KMS-11 (cell line): ENCODE measurements around the gene DPH2.

ENCODE experiments used
- H2AFZ ChIP-seq: fragments of 200-600 bp; sonication (generic); 2 replicates; pipeline ENCODE4 v1.6.1; 2016; ENCODE audit warnings: antibody characterized with exemption, mixed run types, low read depth
- H3K27ac ChIP-seq: fragments of 200-600 bp; sonication (generic); 2 replicates; pipeline ENCODE4 v1.6.1; 2016; ENCODE audit warnings: mild to moderate bottlenecking, mixed run types
- H3K27me3 ChIP-seq: fragments of 200-600 bp; sonication (generic); 2 replicates; pipeline ENCODE4 v1.6.1; 2017; ENCODE audit warnings: mild to moderate bottlenecking, low read depth, mixed run types, moderate library complexity; ENCODE audit not compliant: insufficient read depth
- H3K36me3 ChIP-seq: fragments of 200-600 bp; sonication (generic); 2 replicates; pipeline ENCODE4 v1.6.1; 2017; ENCODE audit warnings: mild to moderate bottlenecking, mixed run types; ENCODE audit not compliant: insufficient read depth
- H3K4me1 ChIP-seq: fragments of 200-600 bp; sonication (generic); 2 replicates; pipeline ENCODE4 v1.6.1; 2016; ENCODE audit warnings: mild to moderate bottlenecking, low read depth, mixed run types; ENCODE audit not compliant: poor library complexity, severe bottlenecking
- H3K4me2 ChIP-seq: fragments of 200-600 bp; sonication (generic); 2 replicates; pipeline ENCODE4 v1.7.0; 2016; ENCODE audit warnings: mild to moderate bottlenecking, mixed run types
- H3K4me3 ChIP-seq: fragments of 200-600 bp; sonication (generic); IDR thresholded peaks from 2 replicates; pipeline ENCODE4 v1.6.1; 2017; ENCODE audit warnings: low read depth, low read length, mixed read lengths; ENCODE audit not compliant: insufficient read depth
- H3K79me2 ChIP-seq: fragments of 200-600 bp; sonication (generic); 2 replicates; pipeline ENCODE4 v1.6.1; 2016; ENCODE audit warnings: low read depth, mixed run types; ENCODE audit not compliant: insufficient read depth
- H3K9ac ChIP-seq: fragments of 200-600 bp; sonication (generic); 2 replicates; pipeline ENCODE4 v1.6.1; 2016; ENCODE audit warnings: mild to moderate bottlenecking, mixed run types
- H4K20me1 ChIP-seq: fragments of 200-600 bp; sonication (generic); 2 replicates; pipeline ENCODE4 v1.6.1; 2016; ENCODE audit warnings: mild to moderate bottlenecking, mixed run types; ENCODE audit not compliant: insufficient read depth
- CTCF ChIP-seq: fragments of 200-600 bp; sonication (generic); conservative IDR thresholded peaks from 2 replicates; pipeline ENCODE4 v1.6.1; 2017; ENCODE audit warnings: low read depth, mild to moderate bottlenecking, antibody characterized with exemption, low read length, moderate library complexity, mixed read lengths

The DPH2 gene

DNA sequence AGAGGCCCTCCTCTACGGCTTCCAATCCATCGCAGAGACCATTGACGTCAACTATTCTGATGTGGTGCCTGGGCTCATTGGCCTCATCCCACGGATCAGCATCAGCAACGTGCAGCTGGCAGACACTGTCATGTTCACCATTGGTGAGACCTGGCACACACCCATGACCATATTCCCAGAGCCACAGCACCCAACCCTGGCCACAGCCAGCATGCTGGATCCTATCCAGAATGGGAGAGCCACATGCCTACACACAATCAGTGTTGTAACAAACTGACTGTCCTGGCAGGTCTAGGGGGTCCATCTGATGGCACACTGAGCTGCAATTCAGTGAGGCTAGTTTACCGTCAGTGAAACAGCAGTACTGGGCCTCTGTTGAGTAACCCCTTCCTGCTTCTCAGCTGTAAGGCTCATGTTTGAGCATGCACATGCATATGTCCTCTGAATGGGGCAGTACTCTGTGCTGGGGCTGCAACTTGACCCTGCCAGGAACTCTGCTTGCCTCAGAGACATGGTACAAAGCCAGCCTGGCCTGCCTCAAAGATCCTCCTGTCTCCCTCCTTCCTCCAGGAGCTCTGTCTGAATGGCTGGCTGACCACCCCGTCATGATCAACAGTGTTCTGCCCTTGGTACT, 12.3 kb upstream of the DPH2 start:
- Histone ChIP-seq H3K79me2 (no peaks in the 10 kb centered on the region), H3K9ac (no peak overlapping the region), H3K4me3 (no peak overlapping the region), H3K27ac (no peak overlapping the region), H3K4me1 (peaks cover 5% of the 10 kb centered on the region), H3K4me2 (no peak overlapping the region), H3K27me3 (no peaks in the 10 kb centered on the region), H2AFZ (no peak overlapping the region), H4K20me1 (no peaks in the 10 kb centered on the region), H3K36me3 (no peaks in the 10 kb centered on the region)
- no peak for TF ChIP-seq CTCF

GRCh38 chr1:43958351-43959255, 11.2 kb upstream of the DPH2 start:
- Histone ChIP-seq H3K4me2 (no peak overlapping the region), H3K4me1 (peaks cover 7% of the 10 kb centered on the region), H4K20me1 (no peaks in the 10 kb centered on the region), H2AFZ (no peak overlapping the region), H3K79me2 (no peaks in the 10 kb centered on the region), H3K36me3 (no peaks in the 10 kb centered on the region), H3K9ac (no peak overlapping the region), H3K27me3 (no peaks in the 10 kb centered on the region), H3K27ac (no peak overlapping the region), H3K4me3 (no peak overlapping the region)
- TF ChIP-seq CTCF, result no peak

DNA sequence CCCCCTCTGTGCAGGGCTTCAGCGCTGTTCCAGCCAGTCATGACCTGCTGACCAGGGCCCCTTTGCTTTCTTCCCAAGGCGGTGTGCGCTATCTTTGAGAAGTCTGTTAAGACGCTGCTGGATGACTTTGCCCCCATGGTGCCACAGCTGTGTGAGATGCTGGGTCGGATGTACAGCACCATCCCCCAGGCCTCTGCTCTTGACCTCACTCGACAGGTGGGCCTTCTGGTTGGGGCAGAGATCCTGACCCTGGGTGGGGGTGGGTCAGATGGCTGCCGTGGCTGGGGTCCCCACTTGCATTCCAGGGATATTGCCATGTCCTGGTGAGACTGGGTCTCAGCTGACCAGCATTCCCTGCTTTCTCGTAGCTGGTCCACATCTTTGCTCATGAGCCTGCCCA, 9.0 kb upstream of the DPH2 start:
- Histone ChIP-seq H3K4me3 (no peak overlapping the region), H4K20me1 (no peaks in the 10 kb centered on the region), H3K4me2 (no peak overlapping the region), H3K27me3 (no peaks in the 10 kb centered on the region), H3K9ac (no peak overlapping the region), H3K36me3 (no peaks in the 10 kb centered on the region), H2AFZ (no peak overlapping the region), H3K79me2 (no peaks in the 10 kb centered on the region), H3K4me1 (peaks cover 7% of the 10 kb centered on the region), H3K27ac (no peak overlapping the region)
- TF ChIP-seq CTCF, result no peak

DNA sequence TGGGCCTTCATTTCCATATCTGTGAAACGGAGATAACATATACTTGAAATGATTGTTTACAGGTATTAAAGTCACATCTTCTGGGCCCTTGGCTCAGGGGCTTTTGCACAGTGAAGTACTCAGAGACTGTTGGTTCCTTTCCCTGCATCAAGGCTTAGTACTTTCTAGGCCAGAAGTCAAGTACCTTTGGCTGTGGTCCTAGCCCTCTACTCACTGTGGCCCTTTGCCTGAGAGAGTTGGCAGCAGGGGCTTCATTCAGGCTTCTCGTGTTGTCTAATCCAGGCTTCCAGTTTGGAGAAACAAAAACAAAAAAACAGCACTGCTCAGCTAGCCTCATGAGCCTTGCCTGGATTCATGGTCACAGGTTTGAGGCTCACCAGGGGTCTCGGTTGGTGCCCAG, 8.1 kb upstream of the DPH2 start:
- Histone ChIP-seq H3K4me3 (no peak overlapping the region), H4K20me1 (no peaks in the 10 kb centered on the region), H3K36me3 (no peaks in the 10 kb centered on the region), H3K4me1 (peaks cover 7% of the 10 kb centered on the region), H3K4me2 (no peak overlapping the region), H3K79me2 (no peaks in the 10 kb centered on the region), H3K27me3 (no peaks in the 10 kb centered on the region), H3K9ac (no peak overlapping the region), H3K27ac (no peak overlapping the region), H2AFZ (no peak overlapping the region)
- TF ChIP-seq CTCF, result no peak
